Uterus (tissue), 2 donors: ENCODE results near the gene VWF.

Source experiments
- POLR2A ChIP-seq, 2 donors: fragments of 450-650 bp; IDR thresholded peaks; one replicate each; pipeline ENCODE4 v1.6.1; 2016; ENCODE audit warnings: antibody characterized with exemption in 2 of 2, mild to moderate bottlenecking in 1 of 2, moderate library complexity in 1 of 2
- TF ChIP-seq, protein P1 (sequence below), 4 experiments: fragments of 200-600 bp in 2 of 4; fragments of 450-650 bp in 2 of 4; sonication (generic) in 2 of 4; IDR thresholded peaks; one replicate each; pipeline ENCODE4 v1.5.1; 2016 to 2019; ENCODE audit warnings: antibody characterized with exemption in 4 of 4, mild to moderate bottlenecking in 2 of 4, moderate library complexity in 1 of 4

DNA sequence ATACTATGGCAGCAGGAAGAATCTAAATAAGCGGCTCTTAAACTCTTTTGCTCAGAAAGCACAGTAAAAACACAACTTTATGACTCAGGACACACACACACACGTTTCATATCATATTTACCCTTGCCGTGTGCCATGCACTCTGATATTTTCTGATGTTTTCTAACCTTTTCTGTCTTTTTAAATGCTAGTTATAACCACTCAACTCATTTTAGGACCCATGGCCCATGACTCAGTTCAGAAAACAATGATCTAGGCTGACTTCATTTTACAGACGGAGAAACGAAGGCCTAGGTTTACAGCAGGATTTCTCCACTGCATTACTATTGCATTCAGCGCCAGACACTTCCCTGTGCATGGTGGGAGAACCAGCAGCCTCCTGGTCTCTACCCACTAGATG is 9.1 kb downstream of the VWF start:
- no peak for TF ChIP-seq POLR2A (IDR thresholded peaks at IDR 0.05)
- TF ChIP-seq, protein P1, sequence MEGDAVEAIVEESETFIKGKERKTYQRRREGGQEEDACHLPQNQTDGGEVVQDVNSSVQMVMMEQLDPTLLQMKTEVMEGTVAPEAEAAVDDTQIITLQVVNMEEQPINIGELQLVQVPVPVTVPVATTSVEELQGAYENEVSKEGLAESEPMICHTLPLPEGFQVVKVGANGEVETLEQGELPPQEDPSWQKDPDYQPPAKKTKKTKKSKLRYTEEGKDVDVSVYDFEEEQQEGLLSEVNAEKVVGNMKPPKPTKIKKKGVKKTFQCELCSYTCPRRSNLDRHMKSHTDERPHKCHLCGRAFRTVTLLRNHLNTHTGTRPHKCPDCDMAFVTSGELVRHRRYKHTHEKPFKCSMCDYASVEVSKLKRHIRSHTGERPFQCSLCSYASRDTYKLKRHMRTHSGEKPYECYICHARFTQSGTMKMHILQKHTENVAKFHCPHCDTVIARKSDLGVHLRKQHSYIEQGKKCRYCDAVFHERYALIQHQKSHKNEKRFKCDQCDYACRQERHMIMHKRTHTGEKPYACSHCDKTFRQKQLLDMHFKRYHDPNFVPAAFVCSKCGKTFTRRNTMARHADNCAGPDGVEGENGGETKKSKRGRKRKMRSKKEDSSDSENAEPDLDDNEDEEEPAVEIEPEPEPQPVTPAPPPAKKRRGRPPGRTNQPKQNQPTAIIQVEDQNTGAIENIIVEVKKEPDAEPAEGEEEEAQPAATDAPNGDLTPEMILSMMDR (IDR thresholded peaks at IDR 0.05), result no peak
